ENCODE measurements around the gene NUP98.
"Not testable (repeated sequence)": the region's sequence is repeated elsewhere in the genome, so short reads cannot be mapped to it uniquely, and the experiment has no call there.

NUP98 gene

DNA sequence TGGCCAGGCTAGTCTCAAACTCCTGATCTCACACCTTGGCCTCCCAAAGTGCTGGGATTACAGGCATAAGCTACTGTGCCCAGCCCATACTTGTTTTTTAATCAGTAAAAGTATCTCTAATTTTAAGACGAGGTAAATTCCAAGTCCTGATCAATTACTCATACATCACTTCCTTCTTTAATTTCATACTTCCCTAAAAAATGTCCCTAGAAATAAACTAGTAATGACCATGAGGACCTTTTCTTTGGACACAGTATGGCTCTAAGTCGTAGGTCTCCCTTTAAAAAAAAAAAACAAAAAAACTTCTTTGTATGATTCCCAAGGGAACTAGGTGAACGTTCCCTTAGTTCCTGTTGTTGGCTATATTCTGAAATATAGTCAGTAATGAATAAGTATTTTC, 29.8 kb downstream of the NUP98 start:
- 89 to 100% methylated on average over 1 to 2 of the region's 3 CpGs for WGBS, 2 experiments (ENCODE audit: insufficient coverage in 2 of 2)
- H3K4me1 ChIP-seq (ENCODE audit: control insufficient read depth, insufficient read depth, low read length, poor library complexity, severe bottlenecking) = no peaks in the 10 kb centered on the region
- H3K4me3 ChIP-seq (ENCODE audit: extremely low read depth, insufficient read depth, low read length, poor library complexity, severe bottlenecking) = no peak overlapping the region
- no peaks in the 10 kb centered on the region for H3K9me3 ChIP-seq (ENCODE audit: control insufficient read depth, low read length)
- no peak overlapping the region for H3K27ac ChIP-seq (ENCODE audit: low read depth, low read length, severe bottlenecking)
- H3K36me3 ChIP-seq (ENCODE audit: control insufficient read depth, insufficient read depth, low read length) = peaks cover 97% of the 10 kb centered on the region

DNA sequence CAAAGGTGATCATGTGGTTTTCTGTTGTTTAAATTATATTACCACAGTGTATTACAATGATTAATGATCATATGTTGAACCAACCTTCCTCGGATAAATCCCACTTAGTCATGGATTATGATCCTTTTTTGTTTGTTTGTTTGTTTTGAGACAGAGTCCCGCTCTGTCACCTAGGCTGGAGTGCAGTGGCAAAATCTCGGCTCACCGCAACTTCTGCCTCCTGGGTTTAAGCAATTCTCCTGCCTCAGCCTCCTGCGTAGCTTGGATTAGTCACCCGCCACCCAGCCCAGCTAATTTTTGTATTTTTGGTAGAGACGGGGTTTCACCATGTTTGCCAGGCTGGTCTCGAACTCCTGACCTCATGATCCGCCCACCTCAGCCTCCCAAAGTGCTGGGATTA, 30.5 kb downstream of the NUP98 start:
- WGBS, 2 experiments (ENCODE audit: insufficient coverage in 2 of 2) = 94 to 96% methylated on average over 8 of the region's 9 CpGs
- not testable (repeated sequence) for H3K27ac ChIP-seq (ENCODE audit: low read depth, low read length, severe bottlenecking); H3K9me3 ChIP-seq (ENCODE audit: control insufficient read depth, low read length); H3K4me1 ChIP-seq (ENCODE audit: control insufficient read depth, insufficient read depth, low read length, poor library complexity, severe bottlenecking); H3K4me3 ChIP-seq (ENCODE audit: extremely low read depth, insufficient read depth, low read length, poor library complexity, severe bottlenecking)
- H3K36me3 ChIP-seq (ENCODE audit: control insufficient read depth, insufficient read depth, low read length) = peaks cover 99% of the 10 kb centered on the region

DNA sequence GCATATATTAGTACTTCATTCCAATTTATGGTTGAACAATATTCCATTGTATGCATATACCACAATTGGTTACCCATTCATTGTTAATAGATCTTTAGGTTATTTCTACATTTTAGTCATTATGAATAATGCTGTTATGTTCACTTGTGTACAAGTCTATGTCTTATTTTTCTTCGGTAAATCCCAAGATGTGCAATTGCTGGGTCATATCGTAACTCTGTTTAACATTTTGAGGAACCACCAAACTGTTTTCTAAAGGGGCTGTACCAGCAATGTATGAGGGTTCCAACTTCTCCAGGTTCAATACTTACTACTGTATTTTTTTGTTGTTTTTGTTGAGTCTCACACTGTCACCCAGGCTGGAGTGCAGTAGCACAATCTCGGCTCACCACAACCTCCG, 33.1 kb downstream of the NUP98 start:
- H3K27ac ChIP-seq (ENCODE audit: low read depth, low read length, severe bottlenecking) = no peak overlapping the region
- 93% methylated on average over 4 of the region's 4 CpGs; no CpG with 5 or more reads in 1 of the 2 experiments for WGBS, 2 experiments (ENCODE audit: insufficient coverage in 2 of 2)
- peaks cover 99% of the 10 kb centered on the region for H3K36me3 ChIP-seq (ENCODE audit: control insufficient read depth, insufficient read depth, low read length)
- H3K4me3 ChIP-seq (ENCODE audit: extremely low read depth, insufficient read depth, low read length, poor library complexity, severe bottlenecking) = no peak overlapping the region
- no peaks in the 10 kb centered on the region for H3K4me1 ChIP-seq (ENCODE audit: control insufficient read depth, insufficient read depth, low read length, poor library complexity, severe bottlenecking)
- no peaks in the 10 kb centered on the region for H3K9me3 ChIP-seq (ENCODE audit: control insufficient read depth, low read length)

DNA sequence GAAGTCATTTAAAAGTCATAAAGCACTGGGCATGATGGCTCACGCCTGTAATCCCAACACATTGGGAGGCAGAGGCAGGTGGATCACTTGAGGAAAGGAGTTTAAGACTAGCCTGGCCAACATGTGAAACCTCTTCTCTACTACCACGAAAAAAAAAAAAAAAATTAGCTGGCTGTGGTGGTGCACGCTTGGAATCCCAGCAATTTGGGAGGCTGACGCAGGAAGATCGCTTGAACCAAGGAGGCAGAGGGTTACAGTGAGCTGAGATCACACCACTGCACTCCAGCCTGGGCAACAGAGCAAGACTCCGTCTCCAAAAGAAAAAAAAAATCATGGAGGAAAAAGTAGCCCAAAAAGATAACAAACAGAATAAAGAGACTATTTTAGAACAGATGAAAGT, 42.2 kb downstream of the NUP98 start:
- WGBS, 2 experiments (ENCODE audit: insufficient coverage in 2 of 2) = 75% methylated on average over 4 of the region's 6 CpGs; no CpG with 5 or more reads in 1 of the 2 experiments
- Histone ChIP-seq H3K4me3 (ENCODE audit: extremely low read depth, insufficient read depth, low read length, poor library complexity, severe bottlenecking) (no peak overlapping the region), H3K36me3 (ENCODE audit: control insufficient read depth, insufficient read depth, low read length) (peaks cover 94% of the 10 kb centered on the region), H3K27ac (ENCODE audit: low read depth, low read length, severe bottlenecking) (no peak overlapping the region), H3K9me3 (ENCODE audit: control insufficient read depth, low read length) (no peaks in the 10 kb centered on the region), H3K4me1 (ENCODE audit: control insufficient read depth, insufficient read depth, low read length, poor library complexity, severe bottlenecking) (no peaks in the 10 kb centered on the region)

DNA sequence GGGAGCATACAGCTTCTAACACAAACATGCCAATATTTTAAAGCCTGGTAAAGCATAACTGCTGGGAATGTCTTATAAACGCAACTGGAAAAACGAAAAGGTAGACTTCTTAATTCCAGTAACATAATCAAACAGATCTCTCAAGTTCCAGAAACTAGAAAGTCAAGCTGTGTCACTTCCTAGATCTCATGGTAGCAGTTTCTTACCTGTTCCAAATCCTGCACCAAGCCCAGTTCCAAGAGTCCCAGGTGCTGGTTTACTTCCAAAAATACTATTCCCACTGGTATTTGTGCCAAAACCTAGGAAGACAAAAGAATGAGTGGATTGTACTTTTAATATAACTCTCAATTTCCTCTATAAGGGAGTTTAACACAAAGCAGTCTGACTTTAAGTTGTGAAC, 44.2 kb downstream of the NUP98 start:
- H3K27ac ChIP-seq (ENCODE audit: low read depth, low read length, severe bottlenecking) = no peak overlapping the region
- no peak overlapping the region for H3K4me3 ChIP-seq (ENCODE audit: extremely low read depth, insufficient read depth, low read length, poor library complexity, severe bottlenecking)
- 100% methylated on average over 2 of the region's 2 CpGs; no CpG with 5 or more reads in 1 of the 2 experiments for WGBS, 2 experiments (ENCODE audit: insufficient coverage in 2 of 2)
- no peaks in the 10 kb centered on the region for H3K9me3 ChIP-seq (ENCODE audit: control insufficient read depth, low read length)
- peaks cover 92% of the 10 kb centered on the region for H3K36me3 ChIP-seq (ENCODE audit: control insufficient read depth, insufficient read depth, low read length)
- H3K4me1 ChIP-seq (ENCODE audit: control insufficient read depth, insufficient read depth, low read length, poor library complexity, severe bottlenecking) = no peaks in the 10 kb centered on the region

DNA sequence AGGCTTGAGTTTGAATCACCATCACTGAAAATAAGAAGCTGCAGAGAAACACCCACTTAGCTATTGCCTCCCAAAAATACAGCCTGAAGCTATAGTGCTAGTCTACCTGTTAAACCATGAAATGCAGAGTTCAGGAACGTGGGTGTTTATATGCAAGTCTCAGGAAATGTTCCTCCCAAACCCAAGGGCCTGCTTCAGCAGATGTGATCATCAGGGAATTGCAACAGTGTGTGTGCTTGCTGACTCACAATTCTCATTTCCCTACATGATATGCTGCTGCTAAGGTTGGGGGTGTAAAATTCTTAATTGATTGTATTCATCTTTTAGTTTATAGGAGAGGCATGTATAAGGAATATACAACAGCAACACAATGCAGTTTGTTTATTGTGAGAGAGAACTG, 49.6 kb downstream of the NUP98 start:
- Histone ChIP-seq H3K36me3 (ENCODE audit: control insufficient read depth, insufficient read depth, low read length) (peaks cover 85% of the 10 kb centered on the region), H3K4me1 (ENCODE audit: control insufficient read depth, insufficient read depth, low read length, poor library complexity, severe bottlenecking) (no peaks in the 10 kb centered on the region), H3K27ac (ENCODE audit: low read depth, low read length, severe bottlenecking) (no peak overlapping the region), H3K9me3 (ENCODE audit: control insufficient read depth, low read length) (no peaks in the 10 kb centered on the region), H3K4me3 (ENCODE audit: extremely low read depth, insufficient read depth, low read length, poor library complexity, severe bottlenecking) (no peak overlapping the region)
- 100% methylated on average over 1 of the region's 1 CpG; no CpG with 5 or more reads in 1 of the 2 experiments for WGBS, 2 experiments (ENCODE audit: insufficient coverage in 2 of 2)

DNA sequence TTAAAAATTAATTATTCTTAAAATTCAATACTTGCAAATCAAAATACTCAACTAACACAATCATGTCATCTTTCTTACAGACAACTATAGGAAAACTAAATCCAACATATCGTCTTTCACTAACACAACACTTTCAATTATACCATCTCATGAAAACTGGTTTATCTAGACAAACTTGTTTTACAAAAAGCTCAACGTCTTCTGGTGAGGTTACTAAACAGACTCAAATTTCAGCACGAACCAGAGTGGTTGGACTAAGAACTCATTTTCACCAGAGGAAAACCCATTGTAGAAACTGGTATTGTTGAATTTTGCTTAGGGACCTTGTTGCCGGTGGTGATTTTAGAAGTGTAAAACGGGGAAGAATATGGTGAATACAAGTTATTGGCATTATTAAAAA, 52.2 kb downstream of the NUP98 start:
- Histone ChIP-seq H3K27ac (ENCODE audit: low read depth, low read length, severe bottlenecking) (no peak overlapping the region), H3K4me3 (ENCODE audit: extremely low read depth, insufficient read depth, low read length, poor library complexity, severe bottlenecking) (no peak overlapping the region), H3K36me3 (ENCODE audit: control insufficient read depth, insufficient read depth, low read length) (peaks cover 86% of the 10 kb centered on the region), H3K9me3 (ENCODE audit: control insufficient read depth, low read length) (no peaks in the 10 kb centered on the region), H3K4me1 (ENCODE audit: control insufficient read depth, insufficient read depth, low read length, poor library complexity, severe bottlenecking) (no peaks in the 10 kb centered on the region)
- WGBS, 2 experiments (ENCODE audit: insufficient coverage in 2 of 2) = 97 to 100% methylated on average over 2 to 3 of the region's 5 CpGs

DNA sequence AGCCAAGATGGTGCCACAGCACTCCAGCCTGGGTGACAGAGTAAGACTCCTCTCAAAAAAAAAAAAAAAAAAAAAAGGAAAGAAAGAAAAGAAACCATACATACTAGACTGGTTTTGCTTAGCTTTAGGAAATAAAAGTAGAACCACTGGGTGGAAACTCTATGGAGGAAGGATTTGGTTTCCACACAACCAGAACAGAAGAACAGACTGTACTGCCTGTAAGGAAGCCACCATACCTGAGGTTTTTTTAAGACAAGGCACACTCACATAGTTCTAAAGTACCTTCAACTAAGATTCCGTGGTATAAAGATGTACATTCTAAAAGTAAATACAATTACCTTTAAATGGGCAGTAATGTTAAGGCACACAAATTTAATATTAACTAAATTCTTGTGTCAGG, 58.6 kb downstream of the NUP98 start:
- WGBS, 2 experiments (ENCODE audit: insufficient coverage in 2 of 2) = no CpG with 5 or more reads among the region's 1 CpG
- peaks cover 93% of the 10 kb centered on the region for H3K36me3 ChIP-seq (ENCODE audit: control insufficient read depth, insufficient read depth, low read length)
- H3K27ac ChIP-seq (ENCODE audit: low read depth, low read length, severe bottlenecking) = no peak overlapping the region
- H3K9me3 ChIP-seq (ENCODE audit: control insufficient read depth, low read length) = no peaks in the 10 kb centered on the region
- H3K4me3 ChIP-seq (ENCODE audit: extremely low read depth, insufficient read depth, low read length, poor library complexity, severe bottlenecking) = no peak overlapping the region
- H3K4me1 ChIP-seq (ENCODE audit: control insufficient read depth, insufficient read depth, low read length, poor library complexity, severe bottlenecking) = no peaks in the 10 kb centered on the region

DNA sequence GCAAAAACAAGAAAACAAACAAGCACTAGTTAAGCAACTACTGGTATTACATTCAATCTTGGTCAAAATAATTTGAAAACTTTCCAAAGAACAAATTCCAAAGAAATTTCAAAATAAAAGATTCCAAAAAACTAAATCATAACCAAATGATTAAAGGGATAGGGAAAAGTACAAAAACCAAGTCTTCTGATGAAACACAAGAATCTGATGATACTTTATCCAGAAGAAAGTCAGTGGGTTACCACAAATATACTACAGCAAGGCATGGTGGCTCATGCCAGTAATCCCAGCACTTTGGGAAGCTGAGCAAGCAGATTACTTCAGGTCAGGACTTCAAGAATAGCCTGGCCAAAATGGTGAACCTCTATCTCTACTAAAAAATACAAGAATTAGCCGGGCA, 59.1 kb downstream of the NUP98 start:
- WGBS, 2 experiments (ENCODE audit: insufficient coverage in 2 of 2) = 100% methylated on average over 1 of the region's 1 CpG
- no peak overlapping the region for H3K27ac ChIP-seq (ENCODE audit: low read depth, low read length, severe bottlenecking)
- no peak overlapping the region for H3K4me3 ChIP-seq (ENCODE audit: extremely low read depth, insufficient read depth, low read length, poor library complexity, severe bottlenecking)
- peaks cover 96% of the 10 kb centered on the region for H3K36me3 ChIP-seq (ENCODE audit: control insufficient read depth, insufficient read depth, low read length)
- no peaks in the 10 kb centered on the region for H3K4me1 ChIP-seq (ENCODE audit: control insufficient read depth, insufficient read depth, low read length, poor library complexity, severe bottlenecking)
- H3K9me3 ChIP-seq (ENCODE audit: control insufficient read depth, low read length) = no peaks in the 10 kb centered on the region

DNA sequence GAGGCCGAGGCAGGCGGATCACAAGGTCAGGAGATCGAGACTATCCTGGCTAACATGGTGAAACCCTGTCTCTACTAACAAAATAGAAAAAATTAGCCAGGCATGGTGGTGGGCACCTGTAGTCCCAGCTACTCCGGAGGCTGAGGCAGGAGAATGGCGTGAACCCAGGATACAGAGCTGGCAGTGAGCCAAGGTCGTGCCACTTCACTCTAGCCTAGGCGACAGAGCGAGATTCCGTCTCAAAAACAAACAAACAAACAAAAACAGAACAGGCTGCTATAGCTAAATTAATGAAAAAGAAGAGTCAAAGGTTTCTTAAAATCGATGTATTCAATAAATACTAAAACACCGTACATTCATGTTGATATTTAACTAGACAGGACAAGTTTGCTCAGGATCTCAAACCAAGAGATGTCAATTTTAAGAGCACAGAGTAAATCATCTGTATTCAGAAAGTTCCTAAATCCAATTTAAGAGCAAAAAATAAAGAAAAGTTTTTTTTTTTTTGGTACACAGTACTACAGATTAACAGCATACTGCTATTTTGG, 59.9 kb downstream of the NUP98 start:
- peaks cover 97% of the 10 kb centered on the region for H3K36me3 ChIP-seq (ENCODE audit: control insufficient read depth, insufficient read depth, low read length)
- no peaks in the 10 kb centered on the region for H3K4me1 ChIP-seq (ENCODE audit: control insufficient read depth, insufficient read depth, low read length, poor library complexity, severe bottlenecking)
- WGBS, 2 experiments (ENCODE audit: insufficient coverage in 2 of 2) = 90 to 95% methylated on average over 5 of the region's 11 CpGs
- H3K4me3 ChIP-seq (ENCODE audit: extremely low read depth, insufficient read depth, low read length, poor library complexity, severe bottlenecking) = no peak overlapping the region
- no peak overlapping the region for H3K27ac ChIP-seq (ENCODE audit: low read depth, low read length, severe bottlenecking)
- H3K9me3 ChIP-seq (ENCODE audit: control insufficient read depth, low read length) = no peaks in the 10 kb centered on the region

DNA sequence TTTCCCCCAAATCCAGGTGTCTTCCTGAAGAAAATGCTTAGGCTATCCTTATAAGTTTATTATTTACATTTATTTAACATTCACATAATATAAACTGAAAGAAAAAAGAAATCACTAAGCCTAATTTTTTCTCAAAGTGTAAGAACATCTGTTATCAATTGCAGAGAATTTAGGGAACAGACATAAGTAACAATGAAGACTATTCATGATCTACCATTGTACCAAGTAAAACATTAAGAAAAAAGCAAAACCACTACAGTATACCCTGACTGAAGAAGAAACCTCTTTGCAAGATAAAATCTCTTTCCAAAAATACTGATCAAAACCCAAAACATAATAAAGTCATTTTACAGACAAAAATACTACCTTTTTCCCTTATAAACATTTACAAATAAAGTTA, 60.5 kb downstream of the NUP98 start:
- Histone ChIP-seq H3K36me3 (ENCODE audit: control insufficient read depth, insufficient read depth, low read length) (peaks cover 95% of the 10 kb centered on the region), H3K4me1 (ENCODE audit: control insufficient read depth, insufficient read depth, low read length, poor library complexity, severe bottlenecking) (no peaks in the 10 kb centered on the region), H3K27ac (ENCODE audit: low read depth, low read length, severe bottlenecking) (no peak overlapping the region), H3K4me3 (ENCODE audit: extremely low read depth, insufficient read depth, low read length, poor library complexity, severe bottlenecking) (no peak overlapping the region), H3K9me3 (ENCODE audit: control insufficient read depth, low read length) (no peaks in the 10 kb centered on the region)
